ENCODE measurements around the gene KHDC1L.
A peak's percentile ranks its signal among the peaks of the same experiment; 100 is the strongest.

The KHDC1L gene

DNA sequence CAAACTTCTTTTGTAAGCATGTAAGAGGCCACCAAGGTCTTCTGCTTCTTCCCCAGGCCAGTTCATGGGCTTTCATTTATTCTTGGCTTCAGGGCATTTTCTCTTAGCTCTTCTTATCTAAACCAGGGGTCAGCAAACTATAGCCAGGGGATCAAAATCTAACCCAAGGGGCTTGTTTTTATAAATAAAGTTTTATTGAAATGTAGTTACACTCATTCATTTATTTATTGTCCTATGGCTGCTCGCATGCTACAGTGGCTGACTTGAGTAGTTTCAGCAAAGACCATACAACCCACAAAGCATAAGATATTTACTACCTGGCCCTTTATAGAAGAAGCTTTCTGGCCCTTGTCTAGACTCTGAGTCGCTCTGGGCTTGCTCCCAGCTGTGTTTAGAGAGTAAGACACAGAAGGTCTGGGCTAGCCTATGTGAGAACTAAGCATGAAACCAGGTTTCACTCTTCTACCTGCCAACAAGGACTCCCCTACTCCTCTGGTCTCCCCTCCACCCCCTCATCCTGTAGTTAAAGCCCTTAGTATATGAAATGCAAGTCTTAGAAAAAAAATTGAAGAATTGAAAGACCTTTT lies 43.2 kb downstream of the KHDC1L start:
- no peak for DNase-seq (ENCODE audit: low spot score)
- H3K9me3 Mint-ChIP-seq, result no peaks in the 10 kb centered on the region
- H3K4me3 Mint-ChIP-seq, result no peak overlapping the region
- H3K4me1 Mint-ChIP-seq (ENCODE audit: low read depth), result peaks cover 4% of the 10 kb centered on the region
- no peaks in the 10 kb centered on the region for H3K27me3 Mint-ChIP-seq (ENCODE audit: low read depth)
- no peaks in the 10 kb centered on the region for H3K36me3 Mint-ChIP-seq (ENCODE audit: low read depth)
- no peak overlapping the region for H3K27ac Mint-ChIP-seq

DNA sequence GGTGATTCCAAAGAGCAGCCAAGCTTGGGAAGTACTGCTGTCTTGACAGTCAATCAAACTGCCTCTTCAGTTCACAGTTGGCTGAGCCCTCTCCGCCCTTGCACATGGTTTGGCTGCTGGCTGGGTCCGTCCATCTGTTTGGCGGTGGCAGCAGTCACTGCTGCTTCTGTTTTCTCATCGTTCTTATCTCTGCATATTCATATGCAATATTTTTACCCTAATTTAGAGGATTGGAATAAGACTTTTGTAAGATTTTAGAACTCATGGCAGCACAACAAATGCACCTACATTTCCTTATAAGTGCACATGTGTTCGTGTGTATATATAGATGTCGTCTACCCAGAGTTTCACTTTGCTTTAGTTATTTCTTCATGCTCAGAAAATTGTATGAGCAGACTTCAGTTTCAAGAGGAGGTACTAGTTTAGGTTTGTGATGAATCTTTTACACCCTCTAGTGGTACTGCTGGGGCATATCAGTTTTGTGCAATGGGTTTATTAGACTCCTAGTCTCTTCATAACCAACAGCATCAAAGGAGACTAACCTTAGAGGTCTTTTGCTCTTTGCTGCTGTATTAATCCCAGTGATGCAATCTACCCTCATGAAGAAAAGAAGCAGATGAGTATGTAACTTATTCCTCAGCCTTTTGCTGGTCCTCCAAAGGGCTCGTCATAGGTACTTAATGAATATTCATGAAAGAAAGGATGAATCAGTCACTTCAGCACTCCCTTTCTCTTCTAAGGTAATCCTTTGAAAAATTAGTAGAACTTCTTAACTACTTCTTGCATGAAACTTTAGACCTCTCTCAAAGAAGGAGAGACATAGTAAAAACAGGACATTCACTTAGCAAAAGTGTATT lies 44.3 kb downstream of the KHDC1L start:
- no peaks in the 10 kb centered on the region for H3K9me3 Mint-ChIP-seq
- H3K36me3 Mint-ChIP-seq (ENCODE audit: low read depth), result no peaks in the 10 kb centered on the region
- no peak for DNase-seq (ENCODE audit: low spot score)
- no peaks in the 10 kb centered on the region for H3K27me3 Mint-ChIP-seq (ENCODE audit: low read depth)
- H3K4me1 Mint-ChIP-seq (ENCODE audit: low read depth), result peaks cover 4% of the 10 kb centered on the region
- no peak overlapping the region for H3K27ac Mint-ChIP-seq
- H3K4me3 Mint-ChIP-seq, result peak overlapping the region; percentile 13

DNA sequence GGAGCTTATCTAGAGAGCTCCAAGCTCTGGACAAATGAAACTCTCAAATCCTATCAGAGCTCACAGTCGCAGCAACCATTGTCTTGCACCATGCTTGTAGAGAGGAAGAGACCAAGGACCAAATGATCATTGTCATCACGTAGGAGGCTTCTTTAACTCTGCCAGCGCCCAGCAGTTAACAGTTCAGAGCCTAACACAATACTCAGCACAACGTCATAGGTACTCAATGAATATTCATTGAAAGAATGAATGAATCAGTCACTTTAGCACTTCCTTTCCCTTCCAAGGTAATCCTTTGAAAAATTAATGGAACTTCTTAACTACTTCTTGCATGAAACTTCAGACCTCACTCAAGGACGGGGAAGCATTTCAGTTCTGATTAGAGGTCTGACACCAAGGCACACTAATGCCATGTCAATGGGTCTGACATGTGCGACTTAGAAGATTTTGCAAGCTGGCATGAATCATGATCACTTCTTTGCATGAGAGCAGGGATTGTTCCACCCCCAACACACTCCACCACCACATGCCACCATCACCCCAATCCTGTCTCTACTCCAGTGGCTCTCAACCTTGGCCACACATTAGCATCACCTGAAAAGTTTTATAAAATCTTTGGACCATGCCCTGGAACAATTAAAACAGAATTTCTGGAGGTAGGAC lies 45.1 kb downstream of the KHDC1L start:
- no peak for DNase-seq (ENCODE audit: low spot score)
- Mint-ChIP-seq H3K4me1 (ENCODE audit: low read depth) (peaks cover 4% of the 10 kb centered on the region), H3K36me3 (ENCODE audit: low read depth) (no peaks in the 10 kb centered on the region), H3K27me3 (ENCODE audit: low read depth) (no peaks in the 10 kb centered on the region), H3K27ac (no peak overlapping the region), H3K4me3 (no peak overlapping the region), H3K9me3 (no peaks in the 10 kb centered on the region)

DNA sequence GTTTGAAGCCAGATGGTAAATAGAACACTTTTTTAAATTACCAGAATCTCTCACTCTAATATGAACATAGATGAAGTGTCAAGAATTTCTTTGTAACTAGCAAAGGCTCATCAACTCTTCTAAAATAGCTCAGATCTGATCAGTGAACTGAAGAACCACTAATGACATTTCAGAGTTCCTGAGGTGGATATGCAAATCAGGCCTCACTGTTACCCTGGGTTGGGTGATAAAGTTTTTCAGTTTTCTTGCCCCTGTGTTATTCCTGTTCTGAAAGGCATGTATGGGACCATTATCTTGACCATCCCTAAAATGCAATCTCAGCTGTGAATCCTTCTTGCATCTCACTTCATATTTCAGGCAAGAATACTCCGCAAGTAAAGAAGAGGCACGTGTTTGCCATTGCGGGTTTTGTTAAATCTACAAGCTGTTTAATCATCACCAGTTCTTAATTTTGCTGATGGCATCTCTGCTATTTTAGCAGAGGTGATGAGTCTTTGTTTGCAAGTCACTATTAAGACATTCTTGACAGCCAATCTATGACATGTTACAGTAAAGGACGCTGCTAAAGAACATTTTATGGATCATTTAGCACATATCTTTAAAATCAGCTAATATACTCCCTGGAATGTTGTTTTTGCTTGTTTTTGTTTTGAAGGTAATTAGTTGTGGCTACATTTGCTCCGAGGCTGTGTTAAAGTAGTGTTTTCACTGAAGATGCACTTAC lies 47.9 kb downstream of the KHDC1L start:
- H3K4me3 Mint-ChIP-seq, result no peak overlapping the region
- H3K9me3 Mint-ChIP-seq, result no peaks in the 10 kb centered on the region
- H3K27ac Mint-ChIP-seq, result no peak overlapping the region
- H3K36me3 Mint-ChIP-seq (ENCODE audit: low read depth), result no peaks in the 10 kb centered on the region
- DNase-seq (ENCODE audit: low spot score), result no peak
- H3K4me1 Mint-ChIP-seq (ENCODE audit: low read depth), result peaks cover 4% of the 10 kb centered on the region
- H3K27me3 Mint-ChIP-seq (ENCODE audit: low read depth), result no peaks in the 10 kb centered on the region

DNA sequence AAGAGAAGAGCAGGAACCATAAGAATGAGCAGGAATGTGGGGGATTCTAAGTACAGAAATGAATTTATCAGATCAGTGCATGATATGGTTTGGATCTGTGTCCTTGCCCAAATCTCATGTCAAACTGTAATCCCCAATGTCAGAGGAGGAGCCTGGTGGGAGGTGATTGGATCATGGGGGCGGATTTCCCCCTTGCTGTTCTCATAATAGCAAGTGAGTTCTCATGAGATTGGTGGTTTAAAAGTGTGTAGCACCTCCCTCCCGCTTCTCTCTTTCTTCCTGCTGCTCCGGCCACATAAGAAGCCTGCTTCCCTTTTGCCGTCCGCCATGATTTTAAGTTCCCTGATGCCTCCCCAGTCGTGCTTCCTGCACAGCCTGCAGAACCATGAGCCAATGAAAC lies 49.2 kb downstream of the KHDC1L start:
- H3K9me3 Mint-ChIP-seq, result no peaks in the 10 kb centered on the region
- H3K4me1 Mint-ChIP-seq (ENCODE audit: low read depth), result peaks cover 4% of the 10 kb centered on the region
- no peak overlapping the region for H3K27ac Mint-ChIP-seq
- H3K27me3 Mint-ChIP-seq (ENCODE audit: low read depth), result no peaks in the 10 kb centered on the region
- H3K36me3 Mint-ChIP-seq (ENCODE audit: low read depth), result no peaks in the 10 kb centered on the region
- H3K4me3 Mint-ChIP-seq, result no peak overlapping the region
- DNase-seq (ENCODE audit: low spot score), result no peak

DNA sequence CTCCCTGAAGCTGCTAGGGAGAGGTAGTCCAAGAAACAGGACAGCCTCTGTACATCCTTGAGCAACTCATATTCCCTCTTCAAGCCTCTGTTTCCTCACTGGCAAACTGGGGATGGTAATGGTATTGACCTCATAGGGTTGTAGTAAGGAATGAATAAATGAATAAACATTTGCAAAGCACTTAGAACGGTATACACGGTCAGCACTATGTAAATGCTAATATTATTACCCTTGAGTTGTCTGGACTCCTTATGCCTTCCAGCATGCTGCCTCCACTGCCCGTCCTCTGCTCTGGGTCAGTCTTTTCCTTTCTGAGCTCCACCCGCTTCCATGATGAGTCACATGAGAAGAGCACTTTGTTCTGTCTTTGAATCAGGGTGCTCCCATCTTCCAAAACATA lies 50.6 kb downstream of the KHDC1L start:
- no peaks in the 10 kb centered on the region for H3K27me3 Mint-ChIP-seq (ENCODE audit: low read depth)
- H3K27ac Mint-ChIP-seq, result no peak overlapping the region
- H3K4me1 Mint-ChIP-seq (ENCODE audit: low read depth), result no peaks in the 10 kb centered on the region
- H3K4me3 Mint-ChIP-seq, result no peak overlapping the region
- DNase-seq (ENCODE audit: low spot score), result no peak
- H3K36me3 Mint-ChIP-seq (ENCODE audit: low read depth), result no peaks in the 10 kb centered on the region
- no peaks in the 10 kb centered on the region for H3K9me3 Mint-ChIP-seq

All from T-helper 2 cell treated with Interferon-gamma antibody and Interleukin-4, amounts not matched to agents 5 μg/mL and 100 μg/mL, for 36 hours (primary cell).